ENCODE measurements around the gene AP5Z1.
"Not testable (repeated sequence)": the region's sequence is repeated elsewhere in the genome, so short reads cannot be mapped to it uniquely, and the experiment has no call there.

AP5Z1 gene

GRCh38 chr7:4796453-4796852, 21.0 kb downstream of the AP5Z1 start:
- Histone ChIP-seq H3K27me3 (ENCODE audit: control insufficient read depth, insufficient read depth, low read length) (no peaks in the 10 kb centered on the region), H3K4me1 (ENCODE audit: control insufficient read depth, insufficient read depth, low read length) (no peaks in the 10 kb centered on the region), H3K27ac (ENCODE audit: low read length) (no peak overlapping the region), H3K36me3 (ENCODE audit: control insufficient read depth, insufficient read depth, low read length) (no peaks in the 10 kb centered on the region; the same call in 1 of the 2 replicates), H3K9me3 (ENCODE audit: control insufficient read depth, insufficient read depth, low read length) (no peaks in the 10 kb centered on the region), H3K4me3 (ENCODE audit: low read length) (no peak overlapping the region)
- no peak for DNase-seq (ENCODE audit: low read depth, low spot score)
- WGBS (ENCODE audit: insufficient coverage, insufficient read length) = no CpG with 5 or more reads among the region's 9 CpGs

GRCh38 chr7:4797858-4798705, 22.7 kb downstream of the AP5Z1 start:
- Histone ChIP-seq H3K4me1 (ENCODE audit: control insufficient read depth, insufficient read depth, low read length) (no peaks in the 10 kb centered on the region), H3K27ac (ENCODE audit: low read length) (no peak overlapping the region), H3K4me3 (ENCODE audit: low read length) (no peak overlapping the region), H3K36me3 (ENCODE audit: control insufficient read depth, insufficient read depth, low read length) (no peaks in the 10 kb centered on the region), H3K9me3 (ENCODE audit: control insufficient read depth, insufficient read depth, low read length) (no peaks in the 10 kb centered on the region), H3K27me3 (ENCODE audit: control insufficient read depth, insufficient read depth, low read length) (no peaks in the 10 kb centered on the region)
- WGBS (ENCODE audit: insufficient coverage, insufficient read length) = no CpG with 5 or more reads among the region's 37 CpGs
- DNase-seq (ENCODE audit: low read depth, low spot score) = peak; percentile 66

GRCh38 chr7:4798706-4799235, 23.3 kb downstream of the AP5Z1 start:
- no CpG with 5 or more reads among the region's 15 CpGs for WGBS (ENCODE audit: insufficient coverage, insufficient read length)
- Histone ChIP-seq H3K4me1 (ENCODE audit: control insufficient read depth, insufficient read depth, low read length) (no peaks in the 10 kb centered on the region), H3K27me3 (ENCODE audit: control insufficient read depth, insufficient read depth, low read length) (no peaks in the 10 kb centered on the region), H3K4me3 (ENCODE audit: low read length) (no peak overlapping the region), H3K27ac (ENCODE audit: low read length) (no peak overlapping the region), H3K9me3 (ENCODE audit: control insufficient read depth, insufficient read depth, low read length) (no peaks in the 10 kb centered on the region), H3K36me3 (ENCODE audit: control insufficient read depth, insufficient read depth, low read length) (no peaks in the 10 kb centered on the region)
- no peak for DNase-seq (ENCODE audit: low read depth, low spot score)

- no peaks in the 10 kb centered on the region for H3K27me3 ChIP-seq (ENCODE audit: control insufficient read depth, insufficient read depth, low read length)
- H3K9me3 ChIP-seq (ENCODE audit: control insufficient read depth, insufficient read depth, low read length) = no peaks in the 10 kb centered on the region
- H3K27ac ChIP-seq (ENCODE audit: low read length) = no peak overlapping the region
- H3K36me3 ChIP-seq (ENCODE audit: control insufficient read depth, insufficient read depth, low read length) = no peaks in the 10 kb centered on the region
- no CpG with 5 or more reads among the region's 39 CpGs for WGBS (ENCODE audit: insufficient coverage, insufficient read length)
- H3K4me1 ChIP-seq (ENCODE audit: control insufficient read depth, insufficient read depth, low read length) = no peaks in the 10 kb centered on the region
- no peak for DNase-seq (ENCODE audit: low read depth, low spot score)
- no peak overlapping the region for H3K4me3 ChIP-seq (ENCODE audit: low read length)
Observed at GRCh38 chr7:4799508-4800268, 24.3 kb downstream of the AP5Z1 start.

- no peak overlapping the region for H3K27ac ChIP-seq (ENCODE audit: low read length)
- H3K36me3 ChIP-seq (ENCODE audit: control insufficient read depth, insufficient read depth, low read length) = no peaks in the 10 kb centered on the region
- H3K4me3 ChIP-seq (ENCODE audit: low read length) = no peak overlapping the region
- no peaks in the 10 kb centered on the region for H3K9me3 ChIP-seq (ENCODE audit: control insufficient read depth, insufficient read depth, low read length)
- H3K4me1 ChIP-seq (ENCODE audit: control insufficient read depth, insufficient read depth, low read length) = no peaks in the 10 kb centered on the region
- no peak for DNase-seq (ENCODE audit: low read depth, low spot score)
- no peaks in the 10 kb centered on the region for H3K27me3 ChIP-seq (ENCODE audit: control insufficient read depth, insufficient read depth, low read length)
- WGBS (ENCODE audit: insufficient coverage, insufficient read length) = no CpG with 5 or more reads among the region's 10 CpGs
Observed at GRCh38 chr7:4800487-4800886, 25.1 kb downstream of the AP5Z1 start.

- no peak overlapping the region for H3K27ac ChIP-seq (ENCODE audit: low read length)
- no peaks in the 10 kb centered on the region for H3K9me3 ChIP-seq (ENCODE audit: control insufficient read depth, insufficient read depth, low read length)
- no CpG with 5 or more reads among the region's 27 CpGs for WGBS (ENCODE audit: insufficient coverage, insufficient read length)
- H3K36me3 ChIP-seq (ENCODE audit: control insufficient read depth, insufficient read depth, low read length) = no peaks in the 10 kb centered on the region
- H3K4me1 ChIP-seq (ENCODE audit: control insufficient read depth, insufficient read depth, low read length) = no peaks in the 10 kb centered on the region
- DNase-seq (ENCODE audit: low read depth, low spot score) = no peak
- H3K4me3 ChIP-seq (ENCODE audit: low read length) = no peak overlapping the region
- no peaks in the 10 kb centered on the region for H3K27me3 ChIP-seq (ENCODE audit: control insufficient read depth, insufficient read depth, low read length)
Observed at GRCh38 chr7:4800926-4801838, 25.8 kb downstream of the AP5Z1 start.

- WGBS (ENCODE audit: insufficient coverage, insufficient read length) = no CpG with 5 or more reads among the region's 18 CpGs
- no peak overlapping the region for H3K27ac ChIP-seq (ENCODE audit: low read length)
- H3K4me3 ChIP-seq (ENCODE audit: low read length) = no peak overlapping the region
- H3K9me3 ChIP-seq (ENCODE audit: control insufficient read depth, insufficient read depth, low read length) = no peaks in the 10 kb centered on the region
- H3K27me3 ChIP-seq (ENCODE audit: control insufficient read depth, insufficient read depth, low read length) = no peaks in the 10 kb centered on the region
- no peaks in the 10 kb centered on the region for H3K4me1 ChIP-seq (ENCODE audit: control insufficient read depth, insufficient read depth, low read length)
- no peaks in the 10 kb centered on the region for H3K36me3 ChIP-seq (ENCODE audit: control insufficient read depth, insufficient read depth, low read length)
- no peak for DNase-seq (ENCODE audit: low read depth, low spot score)
Observed at GRCh38 chr7:4801839-4802231, 26.4 kb downstream of the AP5Z1 start.

- H3K4me3 ChIP-seq (ENCODE audit: low read length); DNase-seq (ENCODE audit: low read depth, low spot score); H3K9me3 ChIP-seq (ENCODE audit: control insufficient read depth, insufficient read depth, low read length); H3K27me3 ChIP-seq (ENCODE audit: control insufficient read depth, insufficient read depth, low read length); H3K36me3 ChIP-seq (ENCODE audit: control insufficient read depth, insufficient read depth, low read length); H3K27ac ChIP-seq (ENCODE audit: low read length); H3K4me1 ChIP-seq (ENCODE audit: control insufficient read depth, insufficient read depth, low read length): not testable (repeated sequence)
- no CpG with 5 or more reads among the region's 23 CpGs for WGBS (ENCODE audit: insufficient coverage, insufficient read length)
Observed at GRCh38 chr7:4802577-4802976, 27.2 kb downstream of the AP5Z1 start.

GRCh38 chr7:4803397-4804241, 28.2 kb downstream of the AP5Z1 start:
- Histone ChIP-seq H3K27ac (ENCODE audit: low read length) (no peak overlapping the region), H3K27me3 (ENCODE audit: control insufficient read depth, insufficient read depth, low read length) (no peaks in the 10 kb centered on the region), H3K4me1 (ENCODE audit: control insufficient read depth, insufficient read depth, low read length) (no peaks in the 10 kb centered on the region), H3K4me3 (ENCODE audit: low read length) (no peak overlapping the region), H3K36me3 (ENCODE audit: control insufficient read depth, insufficient read depth, low read length) (no peaks in the 10 kb centered on the region), H3K9me3 (ENCODE audit: control insufficient read depth, insufficient read depth, low read length) (no peaks in the 10 kb centered on the region)
- no CpG with 5 or more reads among the region's 41 CpGs for WGBS (ENCODE audit: insufficient coverage, insufficient read length)
- DNase-seq (ENCODE audit: low read depth, low spot score) = no peak
